ENCODE results near the gene BAIAP2L1. TPM values are rescaled to one million over a fixed set of nuclear protein-coding genes. Genes with fewer than 3 reads are reported as not detected.

Gene BAIAP2L1
- total RNA-seq, 1 donor from 2014 or later: 21.6 TPM

- Mint-ChIP-seq H3K4me1 (ENCODE audit: low read depth, unreplicated experiment) (peaks cover 31% of the 10 kb centered on the region), H3K36me3 (ENCODE audit: low read depth, unreplicated experiment) (peaks cover 3% of the 10 kb centered on the region), H3K27me3 (ENCODE audit: low read depth, unreplicated experiment) (no peaks in the 10 kb centered on the region), H3K4me3 (ENCODE audit: unreplicated experiment) (no peak overlapping the region), H3K9me3 (ENCODE audit: unreplicated experiment) (no peaks in the 10 kb centered on the region), H3K27ac (ENCODE audit: unreplicated experiment) (peak overlapping the region; percentile 99)
- H3K36me3 ChIP-seq (ENCODE audit: insufficient read depth, low read length): no peaks in the 10 kb centered on the region
- TF ChIP-seq CTCF (IDR thresholded peaks at IDR 0.05; ENCODE audit: insufficient read depth, low read depth, low read length) (no peak), EZH2 (IDR thresholded peaks at IDR 0.05; ENCODE audit: insufficient read depth, low read length) (no peak)
- no peak for DNase-seq (ENCODE audit: low read depth)
- H3K79me2 ChIP-seq (ENCODE audit: insufficient read depth, low read length): no peaks in the 10 kb centered on the region
- FAIRE-seq: no peak
- H3K4me3 ChIP-seq (ENCODE audit: insufficient read depth, low read depth, low read length): no peak overlapping the region
- H3K4me1 ChIP-seq (ENCODE audit: insufficient read depth, low read length): peaks cover 28% of the 10 kb centered on the region
- no peak overlapping the region for H2AFZ ChIP-seq (ENCODE audit: low read depth, low read length)
- H4K20me1 ChIP-seq (ENCODE audit: insufficient read depth, low read length): no peaks in the 10 kb centered on the region
- peak overlapping the region; percentile 79 for H3K27ac ChIP-seq (ENCODE audit: low read depth, low read length)
- peak overlapping the region; percentile 75 for H3K4me2 ChIP-seq (ENCODE audit: low read length)
- H3K9me3 ChIP-seq (ENCODE audit: insufficient read depth, low read depth, low read length): no peaks in the 10 kb centered on the region
- H3K9ac ChIP-seq (ENCODE audit: low read length): no peak overlapping the region
- no peaks in the 10 kb centered on the region for H3K27me3 ChIP-seq (ENCODE audit: insufficient read depth, low read length)
Observed at GRCh38 chr7:98355250-98355538, 45.7 kb downstream of the BAIAP2L1 start.

- H3K27ac Mint-ChIP-seq (ENCODE audit: unreplicated experiment): peak overlapping the region; percentile 99
- Histone ChIP-seq H3K27me3 (ENCODE audit: insufficient read depth, low read length) (no peaks in the 10 kb centered on the region), H3K4me1 (ENCODE audit: insufficient read depth, low read length) (peaks cover 27% of the 10 kb centered on the region), H2AFZ (ENCODE audit: low read depth, low read length) (peak overlapping the region; percentile 21), H3K4me3 (ENCODE audit: insufficient read depth, low read depth, low read length) (peak overlapping the region; percentile 6), H3K79me2 (ENCODE audit: insufficient read depth, low read length) (no peaks in the 10 kb centered on the region), H3K9ac (ENCODE audit: low read length) (peak overlapping the region; percentile 47), H3K9me3 (ENCODE audit: insufficient read depth, low read depth, low read length) (no peaks in the 10 kb centered on the region), H4K20me1 (ENCODE audit: insufficient read depth, low read length) (no peaks in the 10 kb centered on the region), H3K36me3 (ENCODE audit: insufficient read depth, low read length) (no peaks in the 10 kb centered on the region), H3K27ac (ENCODE audit: low read depth, low read length) (peak overlapping the region; percentile 79), H3K4me2 (ENCODE audit: low read length) (peak overlapping the region; percentile 75)
- H3K27me3 Mint-ChIP-seq (ENCODE audit: low read depth, unreplicated experiment): no peaks in the 10 kb centered on the region
- peaks cover 29% of the 10 kb centered on the region for H3K4me1 Mint-ChIP-seq (ENCODE audit: low read depth, unreplicated experiment)
- FAIRE-seq (peak; percentile 60), DNase-seq (ENCODE audit: low read depth) (peak; percentile 85)
- H3K36me3 Mint-ChIP-seq (ENCODE audit: low read depth, unreplicated experiment): peaks cover 3% of the 10 kb centered on the region
- H3K9me3 Mint-ChIP-seq (ENCODE audit: unreplicated experiment): no peaks in the 10 kb centered on the region
- TF ChIP-seq EZH2 (IDR thresholded peaks at IDR 0.05; ENCODE audit: insufficient read depth, low read length) (no peak), CTCF (IDR thresholded peaks at IDR 0.05; ENCODE audit: insufficient read depth, low read depth, low read length) (no peak)
- H3K4me3 Mint-ChIP-seq (ENCODE audit: unreplicated experiment): peak overlapping the region; percentile 37
Observed at GRCh38 chr7:98354511-98355249, 46.2 kb downstream of the BAIAP2L1 start.

GRCh38 chr7:98354052-98354451, 46.8 kb downstream of the BAIAP2L1 start:
- Mint-ChIP-seq H3K4me1 (ENCODE audit: low read depth, unreplicated experiment) (peaks cover 29% of the 10 kb centered on the region), H3K36me3 (ENCODE audit: low read depth, unreplicated experiment) (peaks cover 3% of the 10 kb centered on the region), H3K27ac (ENCODE audit: unreplicated experiment) (peak overlapping the region; percentile 99), H3K4me3 (ENCODE audit: unreplicated experiment) (no peak overlapping the region), H3K9me3 (ENCODE audit: unreplicated experiment) (no peaks in the 10 kb centered on the region), H3K27me3 (ENCODE audit: low read depth, unreplicated experiment) (no peaks in the 10 kb centered on the region)
- no peaks in the 10 kb centered on the region for H3K9me3 ChIP-seq (ENCODE audit: insufficient read depth, low read depth, low read length)
- no peak for TF ChIP-seq EZH2 (IDR thresholded peaks at IDR 0.05; ENCODE audit: insufficient read depth, low read length)
- no peak for TF ChIP-seq CTCF (IDR thresholded peaks at IDR 0.05; ENCODE audit: insufficient read depth, low read depth, low read length)
- peaks cover 27% of the 10 kb centered on the region for H3K4me1 ChIP-seq (ENCODE audit: insufficient read depth, low read length)
- H4K20me1 ChIP-seq (ENCODE audit: insufficient read depth, low read length): no peaks in the 10 kb centered on the region
- peak overlapping the region; percentile 4 for H2AFZ ChIP-seq (ENCODE audit: low read depth, low read length)
- peak overlapping the region; percentile 47 for H3K9ac ChIP-seq (ENCODE audit: low read length)
- H3K36me3 ChIP-seq (ENCODE audit: insufficient read depth, low read length): no peaks in the 10 kb centered on the region
- no peak for DNase-seq (ENCODE audit: low read depth)
- H3K27ac ChIP-seq (ENCODE audit: low read depth, low read length): peak overlapping the region; percentile 79
- H3K27me3 ChIP-seq (ENCODE audit: insufficient read depth, low read length): no peaks in the 10 kb centered on the region
- no peak for FAIRE-seq
- peak overlapping the region; percentile 75 for H3K4me2 ChIP-seq (ENCODE audit: low read length)
- H3K79me2 ChIP-seq (ENCODE audit: insufficient read depth, low read length): no peaks in the 10 kb centered on the region
- H3K4me3 ChIP-seq (ENCODE audit: insufficient read depth, low read depth, low read length): peak overlapping the region; percentile 6
